ENCODE data around the gene EPC2.

Gene EPC2

GRCh38 chr2:148813603-148814065 lies 169.1 kb downstream of the EPC2 start:
- FAIRE-seq (peak; percentile 88), DNase-seq (ENCODE audit: insufficient read length, low spot score) (peak; percentile 75)
- no peak for TF ChIP-seq TAF1 (IDR thresholded peaks at IDR 0.05; ENCODE audit: low read depth, low read length)
- TF ChIP-seq SPI1 (IDR thresholded peaks at IDR 0.05; ENCODE audit: low read depth, low read length) = peak; percentile 7; the same call in 1 of the 2 replicates
- TF ChIP-seq PAX5 (IDR thresholded peaks at IDR 0.05; ENCODE audit: insufficient read depth, low read length, severe bottlenecking) = peak; percentile 55
- TF ChIP-seq POU2F2 (IDR thresholded peaks at IDR 0.05; ENCODE audit: low read depth, low read length) = peak; percentile 85
- TF ChIP-seq POLR2A (IDR thresholded peaks at IDR 0.05; ENCODE audit: low read depth, low read length) = no peak
- no peak for TF ChIP-seq POLR2AphosphoS5 (IDR thresholded peaks at IDR 0.05; ENCODE audit: low read depth, low read length)

- TF ChIP-seq TAF1 (IDR thresholded peaks at IDR 0.05; ENCODE audit: low read depth, low read length) (no peak), POU2F2 (IDR thresholded peaks at IDR 0.05; ENCODE audit: low read depth, low read length) (no peak), PAX5 (IDR thresholded peaks at IDR 0.05; ENCODE audit: insufficient read depth, low read length, severe bottlenecking) (no peak), POLR2AphosphoS5 (IDR thresholded peaks at IDR 0.05; ENCODE audit: low read depth, low read length) (no peak), POLR2A (IDR thresholded peaks at IDR 0.05; ENCODE audit: low read depth, low read length) (no peak), SPI1 (IDR thresholded peaks at IDR 0.05; ENCODE audit: low read depth, low read length) (no peak)
- no peak for DNase-seq (ENCODE audit: insufficient read length, low spot score)
- FAIRE-seq = no peak
These were observed 169.8 kb downstream of the EPC2 start for GRCh38 chr2:148814143-148814859.

- DNase-seq (ENCODE audit: insufficient read length, low spot score) = no peak
- FAIRE-seq = no peak
- TF ChIP-seq TAF1 (IDR thresholded peaks at IDR 0.05; ENCODE audit: low read depth, low read length) (no peak), POLR2AphosphoS5 (IDR thresholded peaks at IDR 0.05; ENCODE audit: low read depth, low read length) (no peak), PAX5 (IDR thresholded peaks at IDR 0.05; ENCODE audit: insufficient read depth, low read length, severe bottlenecking) (no peak), POU2F2 (IDR thresholded peaks at IDR 0.05; ENCODE audit: low read depth, low read length) (no peak), SPI1 (IDR thresholded peaks at IDR 0.05; ENCODE audit: low read depth, low read length) (no peak)
These were observed 170.4 kb downstream of the EPC2 start for GRCh38 chr2:148814860-148815419.

GRCh38 chr2:148816176-148816575 lies 171.6 kb downstream of the EPC2 start:
- TF ChIP-seq POLR2A (IDR thresholded peaks at IDR 0.05; ENCODE audit: low read depth, low read length) (no peak), POLR2AphosphoS5 (IDR thresholded peaks at IDR 0.05; ENCODE audit: low read depth, low read length) (no peak), POU2F2 (IDR thresholded peaks at IDR 0.05; ENCODE audit: low read depth, low read length) (no peak), TAF1 (IDR thresholded peaks at IDR 0.05; ENCODE audit: low read depth, low read length) (no peak), PAX5 (IDR thresholded peaks at IDR 0.05; ENCODE audit: insufficient read depth, low read length, severe bottlenecking) (no peak), SPI1 (IDR thresholded peaks at IDR 0.05; ENCODE audit: low read depth, low read length) (no peak)
- FAIRE-seq = no peak
- no peak for DNase-seq (ENCODE audit: insufficient read length, low spot score)

- TF ChIP-seq POLR2AphosphoS5 (IDR thresholded peaks at IDR 0.05; ENCODE audit: low read depth, low read length) (no peak), SPI1 (IDR thresholded peaks at IDR 0.05; ENCODE audit: low read depth, low read length) (no peak), POU2F2 (IDR thresholded peaks at IDR 0.05; ENCODE audit: low read depth, low read length) (0 out of 2 replicates have a peak, but pooled peaks have one; percentile 11), TAF1 (IDR thresholded peaks at IDR 0.05; ENCODE audit: low read depth, low read length) (no peak)
- FAIRE-seq (peak; percentile 31), DNase-seq (ENCODE audit: insufficient read length, low spot score) (no peak)
These were observed 172.7 kb downstream of the EPC2 start for GRCh38 chr2:148817210-148817708.

- FAIRE-seq = no peak
- DNase-seq (ENCODE audit: insufficient read length, low spot score) = no peak
- TF ChIP-seq POU2F2 (IDR thresholded peaks at IDR 0.05; ENCODE audit: low read depth, low read length) (no peak), TAF1 (IDR thresholded peaks at IDR 0.05; ENCODE audit: low read depth, low read length) (no peak), POLR2AphosphoS5 (IDR thresholded peaks at IDR 0.05; ENCODE audit: low read depth, low read length) (no peak), POLR2A (IDR thresholded peaks at IDR 0.05; ENCODE audit: low read depth, low read length) (no peak), SPI1 (IDR thresholded peaks at IDR 0.05; ENCODE audit: low read depth, low read length) (no peak), PAX5 (IDR thresholded peaks at IDR 0.05; ENCODE audit: insufficient read depth, low read length, severe bottlenecking) (no peak)
These were observed 174.6 kb downstream of the EPC2 start for GRCh38 chr2:148819019-148819585.

- no peak for TF ChIP-seq POU2F2 (IDR thresholded peaks at IDR 0.05; ENCODE audit: low read depth, low read length)
- TF ChIP-seq SPI1 (IDR thresholded peaks at IDR 0.05; ENCODE audit: low read depth, low read length) = no peak
- no peak for TF ChIP-seq POLR2AphosphoS5 (IDR thresholded peaks at IDR 0.05; ENCODE audit: low read depth, low read length)
- no peak for TF ChIP-seq PAX5 (IDR thresholded peaks at IDR 0.05; ENCODE audit: insufficient read depth, low read length, severe bottlenecking)
- no peak for TF ChIP-seq POLR2A (IDR thresholded peaks at IDR 0.05; ENCODE audit: low read depth, low read length)
- TF ChIP-seq TAF1 (IDR thresholded peaks at IDR 0.05; ENCODE audit: low read depth, low read length) = no peak
- FAIRE-seq (no peak), DNase-seq (ENCODE audit: insufficient read length, low spot score) (no peak)
These were observed 179.6 kb downstream of the EPC2 start for GRCh38 chr2:148824190-148824589.

- no peak for TF ChIP-seq SPI1 (IDR thresholded peaks at IDR 0.05; ENCODE audit: low read depth, low read length)
- TF ChIP-seq PAX5 (IDR thresholded peaks at IDR 0.05; ENCODE audit: insufficient read depth, low read length, severe bottlenecking) = no peak
- no peak for TF ChIP-seq POLR2AphosphoS5 (IDR thresholded peaks at IDR 0.05; ENCODE audit: low read depth, low read length)
- no peak for TF ChIP-seq POLR2A (IDR thresholded peaks at IDR 0.05; ENCODE audit: low read depth, low read length)
- TF ChIP-seq TAF1 (IDR thresholded peaks at IDR 0.05; ENCODE audit: low read depth, low read length) = no peak
- TF ChIP-seq POU2F2 (IDR thresholded peaks at IDR 0.05; ENCODE audit: low read depth, low read length) = no peak
- DNase-seq (ENCODE audit: insufficient read length, low spot score) (no peak), FAIRE-seq (no peak)
These were observed 182.2 kb downstream of the EPC2 start for GRCh38 chr2:148826791-148827190.

- DNase-seq (ENCODE audit: insufficient read length, low spot score) (no peak), FAIRE-seq (no peak)
- TF ChIP-seq SPI1 (IDR thresholded peaks at IDR 0.05; ENCODE audit: low read depth, low read length) = no peak
- TF ChIP-seq POLR2A (IDR thresholded peaks at IDR 0.05; ENCODE audit: low read depth, low read length) = no peak
- TF ChIP-seq POLR2AphosphoS5 (IDR thresholded peaks at IDR 0.05; ENCODE audit: low read depth, low read length) = no peak
These were observed 184.4 kb downstream of the EPC2 start for GRCh38 chr2:148828941-148829340.
